Measurements from ENCODE around the gene OR10AD1.

DNA sequence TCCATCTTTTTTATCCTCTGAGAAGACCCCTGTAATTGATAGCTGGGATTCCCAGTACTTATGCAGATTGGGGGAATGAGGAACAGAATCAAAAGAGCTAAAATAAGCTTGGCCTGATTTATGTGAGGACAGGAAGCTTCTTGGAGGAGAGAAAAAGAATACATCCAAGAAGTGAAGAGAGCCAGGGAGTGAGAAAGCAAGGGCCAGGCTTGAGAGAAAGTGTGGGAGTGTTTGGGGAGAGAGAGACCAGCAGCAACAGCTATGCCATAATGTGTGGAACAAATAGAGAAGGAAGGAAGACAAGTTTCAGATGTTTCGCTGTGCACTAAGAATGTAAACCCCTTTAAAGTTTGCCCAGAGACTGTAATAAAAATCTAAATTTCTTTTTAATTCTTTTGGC, 23.6 kb downstream of the OR10AD1 start:
- TF ChIP-seq, protein P1, sequence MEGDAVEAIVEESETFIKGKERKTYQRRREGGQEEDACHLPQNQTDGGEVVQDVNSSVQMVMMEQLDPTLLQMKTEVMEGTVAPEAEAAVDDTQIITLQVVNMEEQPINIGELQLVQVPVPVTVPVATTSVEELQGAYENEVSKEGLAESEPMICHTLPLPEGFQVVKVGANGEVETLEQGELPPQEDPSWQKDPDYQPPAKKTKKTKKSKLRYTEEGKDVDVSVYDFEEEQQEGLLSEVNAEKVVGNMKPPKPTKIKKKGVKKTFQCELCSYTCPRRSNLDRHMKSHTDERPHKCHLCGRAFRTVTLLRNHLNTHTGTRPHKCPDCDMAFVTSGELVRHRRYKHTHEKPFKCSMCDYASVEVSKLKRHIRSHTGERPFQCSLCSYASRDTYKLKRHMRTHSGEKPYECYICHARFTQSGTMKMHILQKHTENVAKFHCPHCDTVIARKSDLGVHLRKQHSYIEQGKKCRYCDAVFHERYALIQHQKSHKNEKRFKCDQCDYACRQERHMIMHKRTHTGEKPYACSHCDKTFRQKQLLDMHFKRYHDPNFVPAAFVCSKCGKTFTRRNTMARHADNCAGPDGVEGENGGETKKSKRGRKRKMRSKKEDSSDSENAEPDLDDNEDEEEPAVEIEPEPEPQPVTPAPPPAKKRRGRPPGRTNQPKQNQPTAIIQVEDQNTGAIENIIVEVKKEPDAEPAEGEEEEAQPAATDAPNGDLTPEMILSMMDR (IDR thresholded peaks at IDR 0.05), result no peak
- TF ChIP-seq POLR2A (IDR thresholded peaks at IDR 0.05) (no peak), EP300 (IDR thresholded peaks at IDR 0.05) (no peak)
